Activated T-cell treated with anti-CD3 and anti-CD28 coated beads, Interleukin-2, amount 50 U/mL, for 24 hours (primary cell): ENCODE data around the gene GPBP1.

ENCODE experiments used
- DNase-seq: peaks from one replicate; pipeline ENCODE4 v3.0.0-alpha.2; 2020
- H3K27ac Mint-ChIP-seq: 2 replicates; pipeline ENCODE4 v1.8.0; 2020; ENCODE audit warnings: mild to moderate bottlenecking, mixed read lengths
- H3K27me3 Mint-ChIP-seq: 2 replicates; pipeline ENCODE4 v1.8.0; 2020; ENCODE audit warnings: mixed read lengths
- H3K36me3 Mint-ChIP-seq: 2 replicates; pipeline ENCODE4 v1.8.0; 2020; ENCODE audit warnings: low read depth, mixed read lengths
- H3K4me1 Mint-ChIP-seq: 2 replicates; pipeline ENCODE4 v1.8.0; 2020; ENCODE audit warnings: low read depth, mixed read lengths
- H3K4me3 Mint-ChIP-seq: 2 replicates; pipeline ENCODE4 v1.8.0; 2020; ENCODE audit warnings: mild to moderate bottlenecking, moderate library complexity, mixed read lengths
- H3K9me3 Mint-ChIP-seq: 2 replicates; pipeline ENCODE4 v1.8.0; 2020; ENCODE audit warnings: mixed read lengths

GPBP1 gene

GRCh38 chr5:57211039-57211438 is 37.2 kb downstream of the GPBP1 start:
- no peaks in the 10 kb centered on the region for H3K27me3 Mint-ChIP-seq
- peaks cover 68% of the 10 kb centered on the region for H3K36me3 Mint-ChIP-seq
- H3K4me3 Mint-ChIP-seq, result no peak overlapping the region
- H3K9me3 Mint-ChIP-seq, result no peaks in the 10 kb centered on the region
- peak overlapping the region; percentile 50 for H3K27ac Mint-ChIP-seq
- peaks cover 81% of the 10 kb centered on the region for H3K4me1 Mint-ChIP-seq
- DNase-seq, result no peak

- Mint-ChIP-seq H3K27me3 (no peaks in the 10 kb centered on the region), H3K9me3 (no peaks in the 10 kb centered on the region), H3K4me3 (no peak overlapping the region), H3K36me3 (peaks cover 66% of the 10 kb centered on the region), H3K4me1 (peaks cover 66% of the 10 kb centered on the region), H3K27ac (peak overlapping the region; percentile 86)
- no peak for DNase-seq
These were observed 41.9 kb downstream of the GPBP1 start for GRCh38 chr5:57215629-57216195.

GRCh38 chr5:57216714-57217113 is 42.9 kb downstream of the GPBP1 start:
- H3K27ac Mint-ChIP-seq, result peak overlapping the region; percentile 86
- H3K9me3 Mint-ChIP-seq, result no peaks in the 10 kb centered on the region
- H3K4me1 Mint-ChIP-seq, result peaks cover 65% of the 10 kb centered on the region
- no peak for DNase-seq
- no peak overlapping the region for H3K4me3 Mint-ChIP-seq
- H3K27me3 Mint-ChIP-seq, result no peaks in the 10 kb centered on the region
- H3K36me3 Mint-ChIP-seq, result peaks cover 70% of the 10 kb centered on the region

- no peak for DNase-seq
- H3K36me3 Mint-ChIP-seq, result peaks cover 69% of the 10 kb centered on the region
- no peak overlapping the region for H3K4me3 Mint-ChIP-seq
- peaks cover 51% of the 10 kb centered on the region for H3K4me1 Mint-ChIP-seq
- H3K9me3 Mint-ChIP-seq, result no peaks in the 10 kb centered on the region
- no peaks in the 10 kb centered on the region for H3K27me3 Mint-ChIP-seq
- H3K27ac Mint-ChIP-seq, result peak overlapping the region; percentile 87
These were observed 45.5 kb downstream of the GPBP1 start for GRCh38 chr5:57219386-57219785.

GRCh38 chr5:57221049-57221568 is 47.2 kb downstream of the GPBP1 start:
- Mint-ChIP-seq H3K4me3 (no peak overlapping the region), H3K27me3 (no peaks in the 10 kb centered on the region), H3K4me1 (peaks cover 49% of the 10 kb centered on the region), H3K9me3 (no peaks in the 10 kb centered on the region), H3K36me3 (peaks cover 68% of the 10 kb centered on the region), H3K27ac (peak overlapping the region; percentile 82)
- no peak for DNase-seq

GRCh38 chr5:57225553-57225952 is 51.7 kb downstream of the GPBP1 start:
- DNase-seq, result no peak
- H3K36me3 Mint-ChIP-seq, result peaks cover 73% of the 10 kb centered on the region
- H3K4me3 Mint-ChIP-seq, result no peak overlapping the region
- H3K27ac Mint-ChIP-seq, result peak overlapping the region; percentile 77
- H3K27me3 Mint-ChIP-seq, result no peaks in the 10 kb centered on the region
- no peaks in the 10 kb centered on the region for H3K9me3 Mint-ChIP-seq
- peaks cover 37% of the 10 kb centered on the region for H3K4me1 Mint-ChIP-seq

- Mint-ChIP-seq H3K36me3 (peaks cover 82% of the 10 kb centered on the region), H3K4me1 (peaks cover 49% of the 10 kb centered on the region), H3K9me3 (no peaks in the 10 kb centered on the region), H3K27ac (peak overlapping the region; percentile 15), H3K27me3 (no peaks in the 10 kb centered on the region), H3K4me3 (no peak overlapping the region)
- no peak for DNase-seq
These were observed 55.5 kb downstream of the GPBP1 start for GRCh38 chr5:57229313-57229712.

- Mint-ChIP-seq H3K4me1 (peaks cover 45% of the 10 kb centered on the region), H3K27ac (peak overlapping the region; percentile 85), H3K9me3 (no peaks in the 10 kb centered on the region), H3K36me3 (peaks cover 85% of the 10 kb centered on the region), H3K4me3 (no peak overlapping the region), H3K27me3 (no peaks in the 10 kb centered on the region)
- DNase-seq, result no peak
These were observed 57.7 kb downstream of the GPBP1 start for GRCh38 chr5:57231607-57232006.

GRCh38 chr5:57232293-57233033 is 58.6 kb downstream of the GPBP1 start:
- Mint-ChIP-seq H3K4me1 (peaks cover 44% of the 10 kb centered on the region), H3K36me3 (peaks cover 90% of the 10 kb centered on the region), H3K27ac (peak overlapping the region; percentile 85), H3K27me3 (no peaks in the 10 kb centered on the region), H3K9me3 (no peaks in the 10 kb centered on the region), H3K4me3 (no peak overlapping the region)
- no peak for DNase-seq

- Mint-ChIP-seq H3K27me3 (no peaks in the 10 kb centered on the region), H3K36me3 (peaks cover 81% of the 10 kb centered on the region), H3K9me3 (no peaks in the 10 kb centered on the region), H3K27ac (peak overlapping the region; percentile 83), H3K4me1 (peaks cover 44% of the 10 kb centered on the region), H3K4me3 (no peak overlapping the region)
- no peak for DNase-seq
These were observed 69.7 kb downstream of the GPBP1 start for GRCh38 chr5:57243286-57244137.

GRCh38 chr5:57244331-57244730 is 70.5 kb downstream of the GPBP1 start:
- Mint-ChIP-seq H3K4me3 (no peak overlapping the region), H3K4me1 (peaks cover 46% of the 10 kb centered on the region), H3K9me3 (no peaks in the 10 kb centered on the region), H3K27ac (peak overlapping the region; percentile 12), H3K27me3 (no peaks in the 10 kb centered on the region), H3K36me3 (peaks cover 82% of the 10 kb centered on the region)
- no peak for DNase-seq

- Mint-ChIP-seq H3K36me3 (peaks cover 80% of the 10 kb centered on the region), H3K4me1 (peaks cover 47% of the 10 kb centered on the region), H3K4me3 (no peak overlapping the region)
These were observed 72.6 kb downstream of the GPBP1 start for GRCh38 chr5:57246426-57246825.

GRCh38 chr5:57247765-57248164 is 73.9 kb downstream of the GPBP1 start:
- Mint-ChIP-seq H3K4me1 (peaks cover 50% of the 10 kb centered on the region), H3K27me3 (no peaks in the 10 kb centered on the region), H3K4me3 (no peak overlapping the region), H3K36me3 (peaks cover 84% of the 10 kb centered on the region), H3K9me3 (no peaks in the 10 kb centered on the region), H3K27ac (no peak overlapping the region)
- DNase-seq, result no peak

More at GRCh38 chr5:57246426-57246825, 72.6 kb downstream of the GPBP1 start:
- peak overlapping the region; percentile 69 for H3K27ac Mint-ChIP-seq
- no peaks in the 10 kb centered on the region for H3K9me3 Mint-ChIP-seq
- no peak for DNase-seq
- no peaks in the 10 kb centered on the region for H3K27me3 Mint-ChIP-seq

GRCh38 chr5:57249265-57249874 is 75.5 kb downstream of the GPBP1 start:
- Mint-ChIP-seq H3K27me3 (no peaks in the 10 kb centered on the region), H3K4me1 (peaks cover 40% of the 10 kb centered on the region), H3K4me3 (no peak overlapping the region), H3K27ac (peak overlapping the region; percentile 3), H3K9me3 (no peaks in the 10 kb centered on the region), H3K36me3 (peaks cover 86% of the 10 kb centered on the region)
- DNase-seq, result no peak
